Lower lobe of right lung (tissue), 2 donors: ENCODE data around the gene TMEM134. TPM values are rescaled to one million over a fixed set of nuclear protein-coding genes. Genes with fewer than 3 reads are reported as not detected.

Experiments used
- ATAC-seq, 2 donors: fragments of 200-7000 bp; cut with Tn5 transposase; one replicate each; pipeline ENCODE4 v1.9.1; 2020 to 2022; ENCODE audit warnings: mild to moderate bottlenecking in 2 of 2, moderate library complexity in 2 of 2
- DNase-seq: peaks from one replicate; pipeline ENCODE4 v3.0.0-alpha.2; 2020
- H3K27ac ChIP-seq: fragments of 200-600 bp; one replicate; pipeline ENCODE4 v1.8.0; 2022
- H3K27me3 ChIP-seq: fragments of 200-600 bp; one replicate; pipeline ENCODE4 v1.8.0; 2022; ENCODE audit warnings: low read depth
- H3K36me3 ChIP-seq: fragments of 200-600 bp; one replicate; pipeline ENCODE4 v1.8.0; 2022; ENCODE audit warnings: mild to moderate bottlenecking
- H3K4me1 ChIP-seq: fragments of 200-600 bp; one replicate; pipeline ENCODE4 v1.8.0; 2022
- H3K4me3 ChIP-seq: fragments of 200-600 bp; one replicate; pipeline ENCODE4 v1.8.0; 2022; ENCODE audit warnings: mild to moderate bottlenecking
- H3K9me3 ChIP-seq: fragments of 200-600 bp; one replicate; pipeline ENCODE4 v1.8.0; 2022
- CTCF ChIP-seq: fragments of 200-600 bp; IDR thresholded peaks from one replicate; pipeline ENCODE4 v1.8.0; 2022; ENCODE audit warnings: antibody characterized with exemption, mild to moderate bottlenecking
- intact Hi-C: fragments of 100-400 bp; cut with DNase I; formaldehyde crosslinking; loops from one replicate; pipeline ENCODE4 v1.11.0; 2022
- microRNA-seq: library from miRNA; unstranded; fragments of <30 nt; microRNA quantifications from one replicate; pipeline ENCODE4 v1.2.0, GENCODE V29; 2020; ENCODE audit warnings: borderline number of aligned reads
- total RNA-seq: library from RNA; stranded (reverse); fragmentation: NEBNext Ultra II Directional; extraction: Animal tissue kit (Norgen Biotek cat#: 25700); gene quantifications from one replicate; pipeline ENCODE4 v1.2.1, GENCODE V29; 2021
- donor health status: DM: no; HTN: yes; CAD: no; lungs with severe emphysema.

Gene TMEM134
- total RNA-seq, 1 donor from 2014 or later = 49.1 TPM

GRCh38 chr11:67415501-67416304 lies 53.3 kb downstream of the TMEM134 start, which contains the start of gene CARNS1:
CARNS1 (plus strand) TSS chr11:67415678; CDS start chr11:67416200, 522 bp downstream.
- peaks cover 50% of the 10 kb centered on the region for H3K4me1 ChIP-seq
- DNase-seq (no peak), ATAC-seq (peak in 1 of 2 donors; percentile 20)
- intact Hi-C loops = no loop called here
- no peaks in the 10 kb centered on the region for H3K36me3 ChIP-seq
- peak within 1 kb of the TSS; percentile 37 for H3K4me3 ChIP-seq
- H3K9me3 ChIP-seq = no peaks in the 10 kb centered on the region
- TF ChIP-seq CTCF = no peak
- H3K27me3 ChIP-seq = no peaks in the 10 kb centered on the region
- peak within 1 kb of the TSS; percentile 26 for H3K27ac ChIP-seq

DNA sequence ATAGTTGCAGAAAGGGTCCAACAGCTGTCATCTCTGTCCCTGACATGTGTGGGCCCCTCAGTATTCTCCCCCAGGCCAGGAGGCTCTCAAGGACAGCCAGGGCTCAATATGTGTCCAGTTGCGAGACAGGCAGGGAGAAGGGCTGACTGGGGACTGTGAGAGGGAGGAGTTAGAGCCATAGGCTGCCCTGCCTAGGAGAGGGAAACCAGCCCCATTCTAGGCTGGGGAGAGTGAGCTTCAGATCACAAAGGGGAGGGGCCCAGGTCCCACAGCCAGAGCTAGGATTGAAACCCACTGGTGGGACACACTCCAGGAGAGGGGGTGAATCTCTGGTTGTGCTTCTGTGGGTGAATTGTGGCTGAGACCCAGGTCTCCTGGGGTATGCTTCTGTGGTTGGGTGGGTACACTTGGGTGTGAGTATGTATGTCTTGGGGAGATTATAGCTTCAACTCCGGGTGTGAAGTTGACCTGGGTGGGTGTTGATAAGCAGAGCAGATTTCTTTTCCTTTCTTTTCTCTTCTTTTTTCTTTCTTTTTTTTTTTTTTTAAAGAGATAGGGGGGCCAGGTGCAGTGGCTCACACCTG lies 55.7 kb downstream of the TMEM134 start:
- ATAC-seq = no peak
- Histone ChIP-seq H3K4me3 (no peak overlapping the region), H3K36me3 (no peaks in the 10 kb centered on the region), H3K4me1 (peaks cover 38% of the 10 kb centered on the region), H3K27me3 (no peaks in the 10 kb centered on the region), H3K27ac (no peak overlapping the region), H3K9me3 (no peaks in the 10 kb centered on the region)
- TF ChIP-seq CTCF = no peak
- intact Hi-C loops = no loop called here
- DNase-seq = no peak

GRCh38 chr11:67412495-67413179 lies 56.4 kb downstream of the TMEM134 start:
- H3K36me3 ChIP-seq = no peaks in the 10 kb centered on the region
- DNase-seq (no peak), ATAC-seq (no peak)
- intact Hi-C loops = no loop called here
- no peak for TF ChIP-seq CTCF
- no peaks in the 10 kb centered on the region for H3K9me3 ChIP-seq
- H3K4me1 ChIP-seq = peaks cover 37% of the 10 kb centered on the region
- H3K27me3 ChIP-seq = no peaks in the 10 kb centered on the region
- no peak overlapping the region for H3K4me3 ChIP-seq
- no peak overlapping the region for H3K27ac ChIP-seq

GRCh38 chr11:67411785-67412152 lies 57.3 kb downstream of the TMEM134 start:
- peaks cover 30% of the 10 kb centered on the region for H3K4me1 ChIP-seq
- DNase-seq = no peak
- H3K36me3 ChIP-seq = no peaks in the 10 kb centered on the region
- no peak for ATAC-seq
- no peak overlapping the region for H3K27ac ChIP-seq
- TF ChIP-seq CTCF = no peak
- H3K9me3 ChIP-seq = no peaks in the 10 kb centered on the region
- no peaks in the 10 kb centered on the region for H3K27me3 ChIP-seq
- H3K4me3 ChIP-seq = no peak overlapping the region
- intact Hi-C loops = no loop called here

Small RNA genes lying within 50 kb of the gene (microRNA-seq; reads per million reads assigned to microRNA genes)
- gene MIR6752 = not detected

Other genes starting within 250 kb of the TMEM134 start
- 101 TPM for gene GRK2, start 202.8 kb downstream of the TMEM134 start, total RNA-seq
- 66.9 TPM for gene ANKRD13D, start 179.9 kb downstream of the TMEM134 start, total RNA-seq
- 37.7 TPM for gene SSH3, start 165.7 kb downstream of the TMEM134 start, total RNA-seq
- gene POLD4, start 115.7 kb downstream of the TMEM134 start, total RNA-seq = 86.6 TPM
- 3.7 TPM for gene CLCF1, start 95.7 kb downstream of the TMEM134 start, total RNA-seq
- gene RAD9A, start 77.3 kb downstream of the TMEM134 start, total RNA-seq = 28.9 TPM
- gene PPP1CA, start 67.4 kb downstream of the TMEM134 start, total RNA-seq = 144 TPM
- gene TBC1D10C, start 65.2 kb downstream of the TMEM134 start, total RNA-seq = 45.3 TPM
- gene CARNS1, start 53.6 kb downstream of the TMEM134 start, total RNA-seq = 0.71 TPM
- 42.1 TPM for gene RPS6KB2, start 40.8 kb downstream of the TMEM134 start, total RNA-seq
- gene PTPRCAP, start 31.6 kb downstream of the TMEM134 start, total RNA-seq = 15.7 TPM
- gene CORO1B, start 25.8 kb downstream of the TMEM134 start, total RNA-seq = 150 TPM
- gene GPR152, start 16.5 kb downstream of the TMEM134 start, total RNA-seq = not detected
- 4.0 TPM for gene CABP4, start 13.9 kb downstream of the TMEM134 start, total RNA-seq
- gene AIP, start 13.8 kb upstream of the TMEM134 start, total RNA-seq = 85.2 TPM
- gene PITPNM1, start 36.1 kb upstream of the TMEM134 start, total RNA-seq = 54.1 TPM
- gene CDK2AP2, start 38.9 kb upstream of the TMEM134 start, total RNA-seq = 79.7 TPM
- not detected for gene CABP2, start 54.2 kb upstream of the TMEM134 start, total RNA-seq
- gene GSTP1, start 114.6 kb upstream of the TMEM134 start, total RNA-seq = 677 TPM
- 143 TPM for gene NDUFV1, start 137.7 kb upstream of the TMEM134 start, total RNA-seq
- gene NUDT8, start 160.7 kb upstream of the TMEM134 start, total RNA-seq = 8.8 TPM
- gene TBX10, start 170.5 kb upstream of the TMEM134 start, total RNA-seq = not detected
- not detected for gene ACY3, start 181.5 kb upstream of the TMEM134 start, total RNA-seq
- 0.65 TPM for gene ALDH3B2, start 205.4 kb upstream of the TMEM134 start, total RNA-seq